Activated naive CD4-positive, alpha-beta T cell treated with anti-CD3 and anti-CD28 coated beads for 36 hours (primary cell): Measurements from ENCODE around the gene THRA. TPM values are rescaled to one million over a fixed set of nuclear protein-coding genes. Genes with fewer than 3 reads are reported as not detected.

ENCODE experiments used
- CTCF ChIA-PET: fragments of 350-600 bp; sonication (Branson Sonifier 250); formaldehyde crosslinking; loops from one replicate; lab custom pipeline; 2021; ENCODE audit warnings: antibody characterized with exemption; lab: Charles Lee
- DNase-seq: peaks from one replicate; pipeline ENCODE4 v3.0.0-alpha.2; 2020
- H3K27ac Mint-ChIP-seq: one replicate; pipeline ENCODE4 v1.8.0; 2021; ENCODE audit warnings: mild to moderate bottlenecking, mixed read lengths
- H3K27me3 Mint-ChIP-seq: one replicate; pipeline ENCODE4 v1.8.0; 2021; ENCODE audit warnings: low read depth, mixed read lengths
- H3K36me3 Mint-ChIP-seq: one replicate; pipeline ENCODE4 v1.8.0; 2021; ENCODE audit warnings: low read depth, mixed read lengths
- H3K4me1 Mint-ChIP-seq: one replicate; pipeline ENCODE4 v1.8.0; 2021; ENCODE audit warnings: low read depth, mixed read lengths
- H3K4me3 Mint-ChIP-seq: one replicate; pipeline ENCODE4 v1.8.0; 2021; ENCODE audit warnings: mild to moderate bottlenecking, moderate library complexity, mixed read lengths
- H3K9me3 Mint-ChIP-seq: one replicate; pipeline ENCODE4 v1.8.0; 2021; ENCODE audit warnings: mixed read lengths
- intact Hi-C: fragments of 100-400 bp; cut with micrococcal nuclease; formaldehyde crosslinking; loops from one replicate; pipeline ENCODE4 v1.15.1; 2023
- total RNA-seq, 2 experiments: library from RNA; stranded (reverse); gene quantifications; one replicate each; pipeline ENCODE4 v1.2.3, GENCODE V29; 2021

THRA gene, protein sequence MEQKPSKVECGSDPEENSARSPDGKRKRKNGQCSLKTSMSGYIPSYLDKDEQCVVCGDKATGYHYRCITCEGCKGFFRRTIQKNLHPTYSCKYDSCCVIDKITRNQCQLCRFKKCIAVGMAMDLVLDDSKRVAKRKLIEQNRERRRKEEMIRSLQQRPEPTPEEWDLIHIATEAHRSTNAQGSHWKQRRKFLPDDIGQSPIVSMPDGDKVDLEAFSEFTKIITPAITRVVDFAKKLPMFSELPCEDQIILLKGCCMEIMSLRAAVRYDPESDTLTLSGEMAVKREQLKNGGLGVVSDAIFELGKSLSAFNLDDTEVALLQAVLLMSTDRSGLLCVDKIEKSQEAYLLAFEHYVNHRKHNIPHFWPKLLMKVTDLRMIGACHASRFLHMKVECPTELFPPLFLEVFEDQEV
- 10 to 100 TPM; 10.2 to 11.2 TPM for total RNA-seq

DNA sequence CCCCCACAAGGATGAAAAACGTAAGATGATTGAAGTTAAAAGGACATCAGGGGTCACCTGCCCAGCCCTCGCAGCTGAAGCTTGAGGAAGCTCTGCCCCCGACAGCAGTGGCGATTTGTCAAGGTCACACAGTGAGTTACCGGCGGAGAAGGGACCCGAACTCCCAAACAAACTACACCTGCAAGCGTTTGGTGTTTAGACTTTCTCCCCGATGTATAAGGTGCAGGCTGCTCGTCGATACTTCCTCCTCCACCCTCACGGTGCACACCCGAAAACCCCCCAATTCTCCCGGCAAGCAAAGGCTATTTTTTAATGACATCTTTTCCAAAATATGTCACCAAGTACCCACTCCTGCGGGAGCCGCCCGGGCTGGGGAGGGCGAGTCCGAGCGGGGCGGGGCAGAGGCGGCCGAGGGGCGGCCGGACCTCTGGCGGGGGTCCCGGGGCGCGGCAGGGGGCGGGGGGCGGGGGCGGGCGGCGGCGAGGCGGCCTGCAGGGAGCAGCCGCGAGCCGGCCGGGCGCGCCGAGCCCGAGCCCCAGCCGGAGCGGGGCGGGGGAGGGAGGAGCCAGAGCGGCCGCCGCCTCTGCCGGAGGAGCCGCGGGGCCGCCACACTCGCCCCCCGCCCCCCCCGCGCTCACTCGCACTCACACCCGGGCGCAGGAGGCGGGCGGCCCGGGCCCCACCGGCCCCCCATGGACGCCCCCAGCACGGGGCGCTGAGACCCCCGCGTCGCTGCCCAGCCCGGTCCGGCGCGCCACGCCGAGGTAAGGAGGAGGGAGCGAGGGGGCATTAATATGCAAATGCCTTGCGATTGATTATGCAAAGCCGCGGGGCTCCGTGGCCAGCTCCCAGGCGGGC is at the start of gene THRA:
Gene THRA, plus strand, starts transcription at position 637 of the 858 bp plus-strand sequence. CDS start 11,524 bp downstream, outside the sequence.
- CTCF ChIA-PET: interaction anchor here (0.6 to 11.3 kb wide), 9 partner anchors 9 to 49 kb away, joined by 3 to 157 read pairs (median 3); partner anchors contain the start of genes MED24 and NR1D1
- peak within 1 kb of the TSS; percentile 77 for H3K4me3 Mint-ChIP-seq
- no peak within 1 kb of the TSS for H3K27ac Mint-ChIP-seq
- peak; percentile 69 for DNase-seq
- no peaks in the 10 kb centered on the region for H3K9me3 Mint-ChIP-seq
- H3K27me3 Mint-ChIP-seq: peaks cover 2% of the 10 kb centered on the region
- H3K4me1 Mint-ChIP-seq: peaks cover 44% of the 10 kb centered on the region
- intact Hi-C loops: loop anchor here (1.0 to 2.0 kb wide), 2 partner anchors 24 to 49 kb away; no protein-coding TSS in a partner anchor
- H3K36me3 Mint-ChIP-seq: no peaks in the 10 kb centered on the region

DNA sequence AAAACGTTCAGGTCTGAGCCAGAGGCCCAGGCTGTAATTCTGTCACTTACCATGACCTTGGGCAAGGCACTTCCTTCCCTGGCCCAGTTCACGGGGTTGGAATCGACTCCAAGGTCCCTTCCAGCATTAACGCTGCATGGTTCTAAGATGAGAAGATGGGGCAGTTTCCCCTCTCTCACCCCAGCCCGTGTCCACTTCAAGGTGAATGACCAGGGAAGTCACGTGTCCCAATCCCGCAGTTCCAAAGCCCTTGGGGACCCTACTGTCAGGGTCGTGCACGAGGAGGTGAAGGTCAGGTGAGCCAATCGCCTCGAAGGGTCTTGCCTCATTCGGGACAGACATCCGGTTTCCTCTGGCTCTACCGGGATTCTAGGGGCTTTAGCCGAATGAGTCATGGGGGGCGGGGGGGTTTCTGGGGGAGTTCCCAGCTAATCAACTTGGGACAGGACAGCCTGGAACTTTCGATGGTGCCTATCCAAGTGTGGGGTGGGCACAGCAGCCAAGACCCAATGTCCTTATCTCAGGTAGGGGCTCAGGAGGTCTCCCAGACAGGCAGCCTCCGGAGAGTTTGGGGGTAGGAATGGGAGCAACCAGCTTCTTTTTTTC is 48.3 kb upstream of the THRA start:
- CTCF ChIA-PET: interaction anchor here (0.7 to 8.1 kb wide), 9 partner anchors 12 to 187 kb away, joined by 3 to 73 read pairs (median 18); no protein-coding TSS in a partner anchor
- Mint-ChIP-seq H3K4me3 (no peak overlapping the region), H3K4me1 (peaks cover 15% of the 10 kb centered on the region), H3K36me3 (peaks cover 4% of the 10 kb centered on the region), H3K9me3 (no peaks in the 10 kb centered on the region), H3K27ac (no peak overlapping the region), H3K27me3 (peaks cover 5% of the 10 kb centered on the region)
- intact Hi-C loops: no loop called here
- DNase-seq: no peak

DNA sequence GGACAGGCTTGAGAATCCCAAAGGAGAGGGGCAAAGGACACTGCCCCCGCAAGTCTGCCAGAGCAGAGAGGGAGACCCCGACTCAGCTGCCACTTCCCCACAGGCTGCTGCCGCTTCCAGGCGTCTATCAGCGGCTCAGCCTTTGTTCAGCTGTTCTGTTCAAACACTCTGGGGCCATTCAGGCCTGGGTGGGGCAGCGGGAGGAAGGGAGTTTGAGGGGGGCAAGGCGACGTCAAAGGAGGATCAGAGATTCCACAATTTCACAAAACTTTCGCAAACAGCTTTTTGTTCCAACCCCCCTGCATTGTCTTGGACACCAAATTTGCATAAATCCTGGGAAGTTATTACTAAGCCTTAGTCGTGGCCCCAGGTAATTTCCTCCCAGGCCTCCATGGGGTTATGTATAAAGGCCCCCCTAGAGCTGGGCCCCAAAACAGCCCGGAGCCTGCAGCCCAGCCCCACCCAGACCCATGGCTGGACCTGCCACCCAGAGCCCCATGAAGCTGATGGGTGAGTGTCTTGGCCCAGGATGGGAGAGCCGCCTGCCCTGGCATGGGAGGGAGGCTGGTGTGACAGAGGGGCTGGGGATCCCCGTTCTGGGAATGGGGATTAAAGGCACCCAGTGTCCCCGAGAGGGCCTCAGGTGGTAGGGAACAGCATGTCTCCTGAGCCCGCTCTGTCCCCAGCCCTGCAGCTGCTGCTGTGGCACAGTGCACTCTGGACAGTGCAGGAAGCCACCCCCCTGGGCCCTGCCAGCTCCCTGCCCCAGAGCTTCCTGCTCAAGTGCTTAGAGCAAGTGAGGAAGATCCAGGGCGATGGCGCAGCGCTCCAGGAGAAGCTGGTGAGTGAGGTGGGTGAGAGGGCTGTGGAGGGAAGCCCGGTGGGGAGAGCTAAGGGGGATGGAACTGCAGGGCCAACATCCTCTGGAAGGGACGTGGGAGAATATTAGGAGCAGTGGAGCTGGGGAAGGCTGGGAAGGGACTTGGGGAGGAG is 47.5 kb upstream of the THRA start, which contains the start of gene CSF3:
Gene CSF3, plus strand, starts transcription at position 436 of the 993 bp plus-strand sequence. Its CDS starts 35 bp downstream, at position 471.
- peaks cover 5% of the 10 kb centered on the region for H3K27me3 Mint-ChIP-seq
- no peaks in the 10 kb centered on the region for H3K9me3 Mint-ChIP-seq
- CTCF ChIA-PET: interaction anchor here (0.7 to 8.1 kb wide), 12 partner anchors 9 to 187 kb away, joined by 3 to 73 read pairs (median 5); no protein-coding TSS in a partner anchor
- H3K36me3 Mint-ChIP-seq: peaks cover 7% of the 10 kb centered on the region
- H3K4me3 Mint-ChIP-seq: no peak within 1 kb of the TSS
- intact Hi-C loops: no loop called here
- H3K27ac Mint-ChIP-seq: no peak within 1 kb of the TSS
- DNase-seq: no peak
- H3K4me1 Mint-ChIP-seq: peaks cover 10% of the 10 kb centered on the region

DNA sequence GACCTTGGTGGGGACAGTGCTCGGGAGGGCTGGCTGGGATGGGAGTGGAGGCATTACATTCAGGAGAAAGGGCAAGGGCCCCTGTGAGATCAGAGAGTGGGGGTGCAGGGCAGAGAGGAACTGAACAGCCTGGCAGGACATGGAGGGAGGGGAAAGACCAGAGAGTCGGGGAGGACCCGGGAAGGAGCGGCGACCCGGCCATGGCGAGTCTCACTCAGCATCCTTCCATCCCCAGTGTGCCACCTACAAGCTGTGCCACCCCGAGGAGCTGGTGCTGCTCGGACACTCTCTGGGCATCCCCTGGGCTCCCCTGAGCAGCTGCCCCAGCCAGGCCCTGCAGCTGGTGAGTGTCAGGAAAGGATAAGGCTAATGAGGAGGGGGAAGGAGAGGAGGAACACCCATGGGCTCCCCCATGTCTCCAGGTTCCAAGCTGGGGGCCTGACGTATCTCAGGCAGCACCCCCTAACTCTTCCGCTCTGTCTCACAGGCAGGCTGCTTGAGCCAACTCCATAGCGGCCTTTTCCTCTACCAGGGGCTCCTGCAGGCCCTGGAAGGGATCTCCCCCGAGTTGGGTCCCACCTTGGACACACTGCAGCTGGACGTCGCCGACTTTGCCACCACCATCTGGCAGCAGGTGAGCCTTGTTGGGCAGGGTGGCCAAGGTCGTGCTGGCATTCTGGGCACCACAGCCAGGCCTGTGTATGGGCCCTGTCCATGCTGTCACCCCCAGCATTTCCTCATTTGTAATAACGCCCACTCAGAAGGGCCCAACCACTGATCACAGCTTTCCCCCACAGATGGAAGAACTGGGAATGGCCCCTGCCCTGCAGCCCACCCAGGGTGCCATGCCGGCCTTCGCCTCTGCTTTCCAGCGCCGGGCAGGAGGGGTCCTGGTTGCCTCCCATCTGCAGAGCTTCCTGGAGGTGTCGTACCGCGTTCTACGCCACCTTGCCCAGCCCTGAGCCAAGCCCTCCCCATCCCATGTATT is 46.5 kb upstream of the THRA start:
- Mint-ChIP-seq H3K9me3 (no peaks in the 10 kb centered on the region), H3K36me3 (peaks cover 9% of the 10 kb centered on the region), H3K27ac (no peak overlapping the region), H3K27me3 (peaks cover 5% of the 10 kb centered on the region), H3K4me3 (no peak overlapping the region), H3K4me1 (peaks cover 7% of the 10 kb centered on the region)
- CTCF ChIA-PET: interaction anchor here (0.6 to 8.1 kb wide), 10 partner anchors 8 to 275 kb away, joined by 3 to 73 read pairs (median 12); no protein-coding TSS in a partner anchor
- intact Hi-C loops: no loop called here
- no peak for DNase-seq

DNA sequence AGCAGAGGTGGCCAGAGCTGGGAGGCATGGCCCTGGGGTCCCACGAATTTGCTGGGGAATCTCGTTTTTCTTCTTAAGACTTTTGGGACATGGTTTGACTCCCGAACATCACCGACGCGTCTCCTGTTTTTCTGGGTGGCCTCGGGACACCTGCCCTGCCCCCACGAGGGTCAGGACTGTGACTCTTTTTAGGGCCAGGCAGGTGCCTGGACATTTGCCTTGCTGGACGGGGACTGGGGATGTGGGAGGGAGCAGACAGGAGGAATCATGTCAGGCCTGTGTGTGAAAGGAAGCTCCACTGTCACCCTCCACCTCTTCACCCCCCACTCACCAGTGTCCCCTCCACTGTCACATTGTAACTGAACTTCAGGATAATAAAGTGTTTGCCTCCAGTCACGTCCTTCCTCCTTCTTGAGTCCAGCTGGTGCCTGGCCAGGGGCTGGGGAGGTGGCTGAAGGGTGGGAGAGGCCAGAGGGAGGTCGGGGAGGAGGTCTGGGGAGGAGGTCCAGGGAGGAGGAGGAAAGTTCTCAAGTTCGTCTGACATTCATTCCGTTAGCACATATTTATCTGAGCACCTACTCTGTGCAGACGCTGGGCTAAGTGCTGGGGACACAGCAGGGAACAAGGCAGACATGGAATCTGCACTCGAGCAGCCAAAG is 45.2 kb upstream of the THRA start:
- H3K9me3 Mint-ChIP-seq: no peaks in the 10 kb centered on the region
- CTCF ChIA-PET: interaction anchor here (1.3 to 8.1 kb wide), 7 partner anchors 9 to 180 kb away, joined by 3 to 73 read pairs (median 5); no protein-coding TSS in a partner anchor
- peaks cover 4% of the 10 kb centered on the region for H3K4me1 Mint-ChIP-seq
- H3K27ac Mint-ChIP-seq: no peak overlapping the region
- no peak overlapping the region for H3K4me3 Mint-ChIP-seq
- intact Hi-C loops: no loop called here
- peaks cover 13% of the 10 kb centered on the region for H3K36me3 Mint-ChIP-seq
- no peak for DNase-seq
- H3K27me3 Mint-ChIP-seq: peaks cover 1% of the 10 kb centered on the region

DNA sequence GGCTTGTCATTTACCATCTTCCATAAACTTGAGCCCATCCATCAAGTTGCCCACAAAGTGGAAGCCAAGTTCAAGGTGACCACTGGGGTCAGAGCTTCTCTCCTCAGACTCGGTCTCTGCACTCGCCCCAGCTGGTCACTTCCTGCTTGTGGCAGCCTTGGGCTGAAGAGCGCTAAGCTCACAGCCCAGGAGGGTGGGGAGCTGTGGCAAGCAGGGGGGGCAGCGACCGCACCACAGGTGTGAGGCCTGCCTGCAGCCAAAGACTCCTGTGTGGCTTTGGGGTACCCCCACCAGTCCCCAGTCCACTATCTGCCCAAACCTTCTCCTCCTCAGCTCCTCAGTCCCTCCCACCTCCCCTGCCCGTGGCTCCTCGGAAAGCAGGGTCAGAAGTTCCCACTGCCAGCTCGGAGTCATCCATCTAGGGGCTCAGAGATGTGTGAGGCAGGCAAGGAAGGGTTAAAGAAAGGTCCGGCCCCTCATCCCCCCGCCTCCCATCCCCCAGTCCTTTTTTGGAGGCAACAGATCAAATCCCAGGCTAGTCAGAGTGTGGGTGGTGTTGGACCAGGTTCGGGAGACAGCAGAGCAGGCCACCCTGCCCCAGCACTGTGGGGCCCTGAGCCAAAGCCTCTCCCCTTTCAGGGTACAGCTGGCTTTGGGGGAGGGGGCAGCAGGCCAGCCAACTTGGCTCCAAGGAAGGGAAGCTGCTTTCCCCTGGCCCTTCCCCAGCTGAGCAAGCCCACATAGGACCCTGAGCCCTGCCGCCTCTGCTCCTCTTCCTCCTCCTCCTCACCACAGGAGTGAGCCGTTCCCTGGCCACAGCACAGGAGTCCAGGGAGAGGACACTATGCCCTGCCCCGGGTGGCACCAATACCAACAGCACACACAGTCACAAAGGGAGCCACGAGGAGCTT is 44.3 kb upstream of the THRA start:
- Mint-ChIP-seq H3K9me3 (no peaks in the 10 kb centered on the region), H3K27me3 (no peaks in the 10 kb centered on the region), H3K4me3 (no peak overlapping the region), H3K4me1 (peaks cover 4% of the 10 kb centered on the region), H3K27ac (no peak overlapping the region), H3K36me3 (peaks cover 15% of the 10 kb centered on the region)
- intact Hi-C loops: no loop called here
- no peak for DNase-seq
- CTCF ChIA-PET: interaction anchor here (0.6 to 2.0 kb wide), 8 partner anchors 8 to 179 kb away, joined by 3 to 7 read pairs (median 4); no protein-coding TSS in a partner anchor

DNA sequence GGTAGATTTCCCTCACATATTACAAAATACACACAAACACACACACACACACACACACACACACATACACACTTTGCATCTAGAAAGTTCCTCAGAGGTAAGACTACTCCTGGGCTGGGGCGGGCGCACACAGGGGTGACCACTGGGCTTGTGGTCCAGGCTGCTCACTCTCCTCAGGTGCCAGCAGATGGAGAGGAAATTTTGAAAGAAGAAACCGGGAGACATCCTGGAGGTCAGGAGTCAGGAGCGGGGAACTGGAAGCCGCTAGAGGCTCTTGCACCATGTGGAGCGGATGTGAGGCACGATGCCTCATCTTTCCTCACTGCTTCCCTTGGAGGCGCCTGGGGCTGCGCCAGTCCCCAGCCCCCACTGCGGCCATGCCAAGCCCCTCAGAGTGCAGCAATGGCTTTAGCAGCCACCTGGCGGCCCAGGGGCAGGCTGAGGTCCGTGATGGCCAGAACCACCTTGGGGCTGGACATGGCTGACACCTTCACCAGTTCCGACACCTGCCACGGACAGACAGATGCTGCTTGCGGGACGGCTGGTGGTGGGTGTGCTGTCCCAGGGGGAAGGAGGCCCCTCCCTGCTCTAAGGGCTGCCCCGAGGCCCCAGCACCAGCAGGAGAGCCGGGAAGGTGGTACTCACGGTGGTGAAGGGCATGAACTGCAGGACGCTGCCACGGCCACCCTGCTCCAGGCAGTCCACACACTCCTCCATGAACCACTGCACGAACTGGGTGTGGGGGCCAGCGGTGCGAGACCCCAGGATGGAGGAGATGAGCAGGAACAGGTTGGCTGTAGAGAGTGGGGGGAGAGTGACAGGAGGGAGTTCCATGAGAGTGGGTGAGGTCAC is 43.4 kb upstream of the THRA start:
- no peaks in the 10 kb centered on the region for H3K27me3 Mint-ChIP-seq
- H3K27ac Mint-ChIP-seq: peak overlapping the region; percentile 36
- CTCF ChIA-PET: interaction anchor here (0.8 to 2.0 kb wide), 5 partner anchors 8 to 173 kb away, joined by 4 to 7 read pairs (median 4); no protein-coding TSS in a partner anchor
- no peaks in the 10 kb centered on the region for H3K4me1 Mint-ChIP-seq
- H3K36me3 Mint-ChIP-seq: peaks cover 17% of the 10 kb centered on the region
- no peak overlapping the region for H3K4me3 Mint-ChIP-seq
- intact Hi-C loops: no loop called here
- H3K9me3 Mint-ChIP-seq: no peaks in the 10 kb centered on the region
- no peak for DNase-seq

DNA sequence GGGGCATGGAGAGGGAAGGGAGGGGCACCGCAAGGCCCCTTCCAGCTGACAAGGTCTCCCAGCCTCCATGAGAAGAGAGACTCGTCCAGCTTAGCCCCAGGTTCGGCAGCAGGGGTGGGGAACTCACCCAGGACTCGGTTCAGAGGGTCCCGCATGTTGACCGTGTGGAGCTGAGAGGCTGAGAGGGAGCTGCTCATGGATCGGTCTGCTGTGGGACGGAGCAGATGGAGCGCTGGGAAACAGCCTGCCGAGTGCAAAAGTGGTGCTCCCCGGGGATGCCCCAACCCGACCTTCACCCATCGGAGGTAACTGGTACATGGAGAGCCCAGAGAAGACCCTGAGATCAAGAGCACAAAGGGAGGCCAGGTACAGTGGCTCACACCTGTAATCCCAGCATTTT is 42.6 kb upstream of the THRA start:
- intact Hi-C loops: no loop called here
- peaks cover 18% of the 10 kb centered on the region for H3K36me3 Mint-ChIP-seq
- no peak overlapping the region for H3K27ac Mint-ChIP-seq
- no peak overlapping the region for H3K4me3 Mint-ChIP-seq
- no peaks in the 10 kb centered on the region for H3K9me3 Mint-ChIP-seq
- no peaks in the 10 kb centered on the region for H3K4me1 Mint-ChIP-seq
- no peaks in the 10 kb centered on the region for H3K27me3 Mint-ChIP-seq
- CTCF ChIA-PET: interaction anchor here (0.6 kb wide), 1 partner anchor 29 kb away, joined by 3 read pairs; no protein-coding TSS in a partner anchor
- no peak for DNase-seq
